ENCODE results near the gene DNAJC3. TPM values are rescaled to one million over a fixed set of nuclear protein-coding genes. Genes with fewer than 3 reads are reported as not detected.

The DNAJC3 gene
- total RNA-seq, 1 experiment from 2014 or later = 33.3 TPM

GRCh38 chr13:95841894-95842293, 165.0 kb downstream of the DNAJC3 start:
- DNase-seq (ENCODE audit: low read depth) = no peak

- no peak for DNase-seq (ENCODE audit: low read depth)
Observed at GRCh38 chr13:95842898-95843297, 166.0 kb downstream of the DNAJC3 start.

Other genes with a start within 250 kb of the DNAJC3 start
- 0.25 and 0.39 TPM in 2 replicates for gene CLDN10, start 124.4 kb upstream of the DNAJC3 start, total RNA-seq (2014; rRNA removed; shearing (Covaris generic))
- gene DZIP1, start 32.4 kb upstream of the DNAJC3 start, total RNA-seq (2014; rRNA removed; shearing (Covaris generic)) = 17.0 and 24.3 TPM in 2 replicates

Data from M059J (cell line).